Measurements from ENCODE around the gene KIF26A.

DNA sequence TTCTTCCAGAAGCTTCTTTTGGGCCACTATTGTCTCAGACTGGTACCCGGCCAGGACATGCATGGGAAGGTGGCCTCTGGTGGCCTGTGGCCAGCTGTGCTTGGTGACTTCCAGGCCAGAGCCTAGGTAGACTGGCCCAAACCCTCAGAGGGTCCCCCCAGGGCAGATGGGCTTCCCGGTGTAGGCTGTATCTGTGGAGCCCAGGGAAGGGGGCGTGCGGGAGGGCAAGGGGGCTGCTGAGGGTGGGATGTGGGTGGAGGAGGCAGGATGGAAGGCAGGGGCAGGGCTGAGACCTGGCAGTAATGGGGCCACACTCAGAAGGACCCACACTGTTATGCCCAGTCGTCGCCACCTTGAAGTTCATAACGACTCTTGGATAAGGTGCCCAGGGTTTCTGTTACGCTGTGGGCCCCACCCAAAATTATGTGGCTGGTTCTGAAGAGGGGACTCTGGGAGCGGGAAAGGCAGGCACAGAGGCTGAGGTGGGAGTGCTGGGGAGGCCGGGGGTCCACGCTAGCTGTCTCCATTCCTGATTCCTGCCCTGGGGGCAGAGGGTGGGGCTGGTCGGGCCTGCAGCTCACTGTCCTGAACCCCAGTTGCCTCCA is 52.1 kb downstream of the KIF26A start:
- TF ChIP-seq, protein P1, sequence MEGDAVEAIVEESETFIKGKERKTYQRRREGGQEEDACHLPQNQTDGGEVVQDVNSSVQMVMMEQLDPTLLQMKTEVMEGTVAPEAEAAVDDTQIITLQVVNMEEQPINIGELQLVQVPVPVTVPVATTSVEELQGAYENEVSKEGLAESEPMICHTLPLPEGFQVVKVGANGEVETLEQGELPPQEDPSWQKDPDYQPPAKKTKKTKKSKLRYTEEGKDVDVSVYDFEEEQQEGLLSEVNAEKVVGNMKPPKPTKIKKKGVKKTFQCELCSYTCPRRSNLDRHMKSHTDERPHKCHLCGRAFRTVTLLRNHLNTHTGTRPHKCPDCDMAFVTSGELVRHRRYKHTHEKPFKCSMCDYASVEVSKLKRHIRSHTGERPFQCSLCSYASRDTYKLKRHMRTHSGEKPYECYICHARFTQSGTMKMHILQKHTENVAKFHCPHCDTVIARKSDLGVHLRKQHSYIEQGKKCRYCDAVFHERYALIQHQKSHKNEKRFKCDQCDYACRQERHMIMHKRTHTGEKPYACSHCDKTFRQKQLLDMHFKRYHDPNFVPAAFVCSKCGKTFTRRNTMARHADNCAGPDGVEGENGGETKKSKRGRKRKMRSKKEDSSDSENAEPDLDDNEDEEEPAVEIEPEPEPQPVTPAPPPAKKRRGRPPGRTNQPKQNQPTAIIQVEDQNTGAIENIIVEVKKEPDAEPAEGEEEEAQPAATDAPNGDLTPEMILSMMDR (IDR thresholded peaks at IDR 0.05; ENCODE audit: insufficient read depth, low read length, poor library complexity, severe bottlenecking) = no peak
- TF ChIP-seq EZH2phosphoT487 (conservative IDR thresholded peaks at IDR 0.05; ENCODE audit: low read length) = no peak
